ENCODE results near the gene AIP. TPM values are rescaled to one million over a fixed set of nuclear protein-coding genes. Genes with fewer than 3 reads are reported as not detected.

AIP gene
- total RNA-seq, 1 donor from 2014 or later = 82.7 TPM

DNA sequence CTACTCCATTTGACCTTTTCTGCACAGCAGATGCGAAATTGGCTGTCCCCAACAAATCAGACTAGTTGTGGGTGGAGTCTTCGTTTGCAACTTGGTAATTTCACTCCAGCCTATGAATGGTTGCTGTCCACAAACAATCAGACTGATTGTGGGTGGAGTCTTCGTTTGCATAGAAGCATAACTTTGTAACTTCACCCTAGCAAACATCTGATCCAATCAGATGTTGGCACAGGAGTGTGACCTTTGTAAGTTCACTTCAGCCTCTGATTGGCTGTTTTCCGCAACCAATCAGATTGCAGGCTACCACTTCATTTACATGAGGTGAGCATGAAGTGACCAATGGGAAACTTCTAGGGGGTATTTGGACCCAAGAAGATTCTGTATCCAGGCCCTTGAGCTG lies 56.7 kb downstream of the AIP start:
- TF ChIP-seq POLR2A (IDR thresholded peaks at IDR 0.05) (no peak), POLR2AphosphoS5 (IDR thresholded peaks at IDR 0.05; ENCODE audit: insufficient read depth in 1 of 2, low read depth in 1 of 2) (no peak)
- TF ChIP-seq, protein P1, sequence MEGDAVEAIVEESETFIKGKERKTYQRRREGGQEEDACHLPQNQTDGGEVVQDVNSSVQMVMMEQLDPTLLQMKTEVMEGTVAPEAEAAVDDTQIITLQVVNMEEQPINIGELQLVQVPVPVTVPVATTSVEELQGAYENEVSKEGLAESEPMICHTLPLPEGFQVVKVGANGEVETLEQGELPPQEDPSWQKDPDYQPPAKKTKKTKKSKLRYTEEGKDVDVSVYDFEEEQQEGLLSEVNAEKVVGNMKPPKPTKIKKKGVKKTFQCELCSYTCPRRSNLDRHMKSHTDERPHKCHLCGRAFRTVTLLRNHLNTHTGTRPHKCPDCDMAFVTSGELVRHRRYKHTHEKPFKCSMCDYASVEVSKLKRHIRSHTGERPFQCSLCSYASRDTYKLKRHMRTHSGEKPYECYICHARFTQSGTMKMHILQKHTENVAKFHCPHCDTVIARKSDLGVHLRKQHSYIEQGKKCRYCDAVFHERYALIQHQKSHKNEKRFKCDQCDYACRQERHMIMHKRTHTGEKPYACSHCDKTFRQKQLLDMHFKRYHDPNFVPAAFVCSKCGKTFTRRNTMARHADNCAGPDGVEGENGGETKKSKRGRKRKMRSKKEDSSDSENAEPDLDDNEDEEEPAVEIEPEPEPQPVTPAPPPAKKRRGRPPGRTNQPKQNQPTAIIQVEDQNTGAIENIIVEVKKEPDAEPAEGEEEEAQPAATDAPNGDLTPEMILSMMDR (IDR thresholded peaks at IDR 0.05) = no peak
- no peak for DNase-seq (ENCODE audit: extremely low spot score in 2 of 2)
- intact Hi-C loops (cut with DNase I) = no loop called here
- no peak overlapping the region for H3K4me3 ChIP-seq
- H3K27ac ChIP-seq = no peak overlapping the region
- H3K4me1 ChIP-seq = no peaks in the 10 kb centered on the region
- H3K9me3 ChIP-seq = no peaks in the 10 kb centered on the region
- no peaks in the 10 kb centered on the region for H3K36me3 ChIP-seq
- no peaks in the 10 kb centered on the region for H3K27me3 ChIP-seq

Small RNAs within 50 kb of the gene (microRNA-seq; reads per million reads assigned to microRNA genes)
- gene MIR6752 (ENCODE audit: borderline number of aligned reads, borderline replicate concordance) = not detected

Small RNAs within 50 kb of the gene (small RNA-seq; reads per million reads assigned to genes)
- gene MIR6752 = not detected

Other genes with a start within 250 kb of the AIP start
- 100 TPM for gene GRK2, start 216.6 kb upstream of the AIP start, total RNA-seq
- 62.9 TPM for gene ANKRD13D, start 193.7 kb upstream of the AIP start, total RNA-seq
- 98.0 TPM for gene SSH3, start 179.5 kb upstream of the AIP start, total RNA-seq
- gene POLD4, start 129.5 kb upstream of the AIP start, total RNA-seq = 80.0 TPM
- gene CLCF1, start 109.4 kb upstream of the AIP start, total RNA-seq = 20.6 TPM
- 20.6 TPM for gene RAD9A, start 91.0 kb upstream of the AIP start, total RNA-seq
- 102 TPM for gene PPP1CA, start 81.2 kb upstream of the AIP start, total RNA-seq
- 6.6 TPM for gene TBC1D10C, start 78.9 kb upstream of the AIP start, total RNA-seq
- gene CARNS1, start 67.3 kb upstream of the AIP start, total RNA-seq = 1.7 TPM
- gene RPS6KB2, start 54.5 kb upstream of the AIP start, total RNA-seq = 50.6 TPM
- 18.2 TPM for gene PTPRCAP, start 45.3 kb upstream of the AIP start, total RNA-seq
- gene CORO1B, start 39.5 kb upstream of the AIP start, total RNA-seq = 70.7 TPM
- not detected for gene GPR152, start 30.3 kb upstream of the AIP start, total RNA-seq
- 0.98 TPM for gene CABP4, start 27.7 kb upstream of the AIP start, total RNA-seq
- gene TMEM134, start 13.8 kb upstream of the AIP start, total RNA-seq = 88.6 TPM
- 21.9 TPM for gene PITPNM1, start 22.3 kb downstream of the AIP start, total RNA-seq
- gene CDK2AP2, start 25.1 kb downstream of the AIP start, total RNA-seq = 46.4 TPM
- not detected for gene CABP2, start 40.4 kb downstream of the AIP start, total RNA-seq
- 2,739 TPM for gene GSTP1, start 100.8 kb downstream of the AIP start, total RNA-seq
- gene NDUFV1, start 123.9 kb downstream of the AIP start, total RNA-seq = 254 TPM
- gene NUDT8, start 146.9 kb downstream of the AIP start, total RNA-seq = 23.8 TPM
- not detected for gene TBX10, start 156.7 kb downstream of the AIP start, total RNA-seq
- not detected for gene ACY3, start 167.7 kb downstream of the AIP start, total RNA-seq
- 19.9 TPM for gene ALDH3B2, start 191.6 kb downstream of the AIP start, total RNA-seq